Cerebellar cortex (tissue), 1 donor: ENCODE results near the gene MAP3K3.

Source experiments
- DNase-seq: peaks from one replicate; pipeline ENCODE4 v3.0.0-alpha.2; 2015; ENCODE audit warnings: low spot score

Gene MAP3K3

GRCh38 chr17:63694229-63694949 is 72.2 kb downstream of the MAP3K3 start:
- DNase-seq, result no peak

GRCh38 chr17:63694950-63695773 is 72.9 kb downstream of the MAP3K3 start:
- no peak for DNase-seq

- no peak for DNase-seq
Measured at GRCh38 chr17:63695889-63696288, 73.7 kb downstream of the MAP3K3 start.

GRCh38 chr17:63696381-63696961 is 74.3 kb downstream of the MAP3K3 start:
- peak; percentile 55 for DNase-seq

- no peak for DNase-seq
Measured at GRCh38 chr17:63697341-63698286, 75.4 kb downstream of the MAP3K3 start.

GRCh38 chr17:63698381-63698885 is 76.2 kb downstream of the MAP3K3 start:
- DNase-seq, result no peak

- no peak for DNase-seq
Measured at GRCh38 chr17:63698886-63699637, 76.8 kb downstream of the MAP3K3 start.

- no peak for DNase-seq
Measured at GRCh38 chr17:63699638-63700527, 77.7 kb downstream of the MAP3K3 start, which contains the start of gene LIMD2. Gene LIMD2 (minus strand): TSS chr17:63700125. CDS start chr17:63699298, 827 bp downstream.

GRCh38 chr17:63700528-63701455 is 78.6 kb downstream of the MAP3K3 start:
- no peak for DNase-seq

- DNase-seq, result no peak
Measured at GRCh38 chr17:63701456-63701820, 79.2 kb downstream of the MAP3K3 start.

GRCh38 chr17:63701868-63702720 is 79.9 kb downstream of the MAP3K3 start:
- DNase-seq, result no peak

- DNase-seq, result no peak
Measured at GRCh38 chr17:63702721-63703015, 80.5 kb downstream of the MAP3K3 start.

GRCh38 chr17:63703029-63703428 is 80.8 kb downstream of the MAP3K3 start:
- DNase-seq, result no peak

GRCh38 chr17:63703556-63704258 is 81.5 kb downstream of the MAP3K3 start:
- DNase-seq, result no peak

GRCh38 chr17:63704259-63704576 is 82.0 kb downstream of the MAP3K3 start:
- no peak for DNase-seq

GRCh38 chr17:63704836-63705235 is 82.6 kb downstream of the MAP3K3 start:
- DNase-seq, result no peak

GRCh38 chr17:63705657-63706056 is 83.4 kb downstream of the MAP3K3 start:
- no peak for DNase-seq
